C4-2B (cell line): ENCODE data around the gene ACOT12.

Experiments
- ZFX ChIP-seq: fragments of 450-650 bp; IDR thresholded peaks from 2 replicates; pipeline ENCODE4 v1.6.1; 2017
- TF ChIP-seq, protein P1 (sequence below): fragments of 450-650 bp; conservative IDR thresholded peaks from 2 replicates; pipeline ENCODE4 v1.5.1; 2017; ENCODE audit warnings: mild to moderate bottlenecking

DNA sequence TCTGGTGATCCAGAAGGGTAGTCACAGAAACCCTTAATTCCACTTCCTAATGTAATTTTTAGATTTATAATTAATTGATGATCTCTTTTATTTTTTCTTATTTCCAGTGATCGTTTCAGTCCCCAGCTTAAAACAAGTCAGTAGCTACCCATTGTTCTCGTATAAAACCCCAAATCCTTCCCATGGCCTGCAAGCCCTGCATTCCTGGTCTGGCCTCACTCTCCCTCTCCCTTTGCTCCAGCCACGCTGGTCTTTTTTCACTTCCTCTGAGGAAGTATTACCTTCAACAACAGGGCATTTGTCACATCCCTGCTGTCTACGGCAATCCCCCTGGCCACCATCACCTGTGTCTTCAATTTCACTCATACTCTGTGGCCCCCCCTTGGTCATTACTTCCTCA, 44.8 kb downstream of the ACOT12 start:
- TF ChIP-seq, protein P1, sequence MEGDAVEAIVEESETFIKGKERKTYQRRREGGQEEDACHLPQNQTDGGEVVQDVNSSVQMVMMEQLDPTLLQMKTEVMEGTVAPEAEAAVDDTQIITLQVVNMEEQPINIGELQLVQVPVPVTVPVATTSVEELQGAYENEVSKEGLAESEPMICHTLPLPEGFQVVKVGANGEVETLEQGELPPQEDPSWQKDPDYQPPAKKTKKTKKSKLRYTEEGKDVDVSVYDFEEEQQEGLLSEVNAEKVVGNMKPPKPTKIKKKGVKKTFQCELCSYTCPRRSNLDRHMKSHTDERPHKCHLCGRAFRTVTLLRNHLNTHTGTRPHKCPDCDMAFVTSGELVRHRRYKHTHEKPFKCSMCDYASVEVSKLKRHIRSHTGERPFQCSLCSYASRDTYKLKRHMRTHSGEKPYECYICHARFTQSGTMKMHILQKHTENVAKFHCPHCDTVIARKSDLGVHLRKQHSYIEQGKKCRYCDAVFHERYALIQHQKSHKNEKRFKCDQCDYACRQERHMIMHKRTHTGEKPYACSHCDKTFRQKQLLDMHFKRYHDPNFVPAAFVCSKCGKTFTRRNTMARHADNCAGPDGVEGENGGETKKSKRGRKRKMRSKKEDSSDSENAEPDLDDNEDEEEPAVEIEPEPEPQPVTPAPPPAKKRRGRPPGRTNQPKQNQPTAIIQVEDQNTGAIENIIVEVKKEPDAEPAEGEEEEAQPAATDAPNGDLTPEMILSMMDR = no peak
- no peak for TF ChIP-seq ZFX
